Central memory CD8-positive, alpha-beta T cell (primary cell): Measurements from ENCODE around the gene BAIAP3.

Experiments used
- ATAC-seq: fragments of 150-1000 bp; cut with Tn5 transposase; replicated peaks from 2 replicates; pipeline ENCODE4 v1.10.0; 2022; ENCODE audit warnings: mild to moderate bottlenecking, moderate FRiP score, moderate number of reproducible peaks; ENCODE audit not compliant: poor library complexity, severe bottlenecking; ENCODE audit errors: extremely low read depth
- DNase-seq, 2 donors: peaks; one replicate each; pipeline ENCODE4 v3.0.0; 2021; ENCODE audit warnings: low spot score in 2 of 2
- H3K27ac Mint-ChIP-seq: one replicate; pipeline ENCODE4 v1.8.0; 2022; ENCODE audit warnings: low read depth, mild to moderate bottlenecking, moderate library complexity, mixed read lengths
- H3K27me3 Mint-ChIP-seq: one replicate; pipeline ENCODE4 v1.8.0; 2022; ENCODE audit warnings: mixed read lengths
- H3K36me3 Mint-ChIP-seq: one replicate; pipeline ENCODE4 v1.8.0; 2022; ENCODE audit warnings: mild to moderate bottlenecking, moderate library complexity, mixed read lengths; ENCODE audit not compliant: insufficient read depth
- H3K4me1 Mint-ChIP-seq: one replicate; pipeline ENCODE4 v1.8.0; 2022; ENCODE audit warnings: mixed read lengths
- H3K4me3 Mint-ChIP-seq: one replicate; pipeline ENCODE4 v1.8.0; 2022; ENCODE audit warnings: mild to moderate bottlenecking, moderate library complexity, mixed read lengths
- H3K9me3 Mint-ChIP-seq: one replicate; pipeline ENCODE4 v1.8.0; 2022; ENCODE audit warnings: mixed read lengths

Gene BAIAP3

GRCh38 chr16:1379304-1380076, 46.0 kb downstream of the BAIAP3 start:
- peak; percentile 41 to 46 for DNase-seq
- Mint-ChIP-seq H3K4me3 (peak overlapping the region; percentile 77), H3K27me3 (no peaks in the 10 kb centered on the region), H3K9me3 (no peaks in the 10 kb centered on the region), H3K27ac (peak overlapping the region; percentile 82), H3K36me3 (peaks cover 28% of the 10 kb centered on the region), H3K4me1 (peaks cover 20% of the 10 kb centered on the region)
- peak; percentile 57 for ATAC-seq

GRCh38 chr16:1380195-1380594, 46.8 kb downstream of the BAIAP3 start:
- ATAC-seq: no peak
- H3K27ac Mint-ChIP-seq: peak overlapping the region; percentile 49
- no peaks in the 10 kb centered on the region for H3K27me3 Mint-ChIP-seq

GRCh38 chr16:1381612-1382406, 48.4 kb downstream of the BAIAP3 start:
- H3K27ac Mint-ChIP-seq: no peak overlapping the region
- no peak overlapping the region for H3K4me3 Mint-ChIP-seq
- no peaks in the 10 kb centered on the region for H3K9me3 Mint-ChIP-seq
- peaks cover 26% of the 10 kb centered on the region for H3K36me3 Mint-ChIP-seq
- DNase-seq (no peak), ATAC-seq (no peak)
- H3K27me3 Mint-ChIP-seq: no peaks in the 10 kb centered on the region
- peaks cover 20% of the 10 kb centered on the region for H3K4me1 Mint-ChIP-seq

More at GRCh38 chr16:1380195-1380594, 46.8 kb downstream of the BAIAP3 start:
- Mint-ChIP-seq H3K4me1 (peaks cover 20% of the 10 kb centered on the region), H3K36me3 (peaks cover 27% of the 10 kb centered on the region), H3K9me3 (no peaks in the 10 kb centered on the region), H3K4me3 (peak overlapping the region; percentile 77)
- DNase-seq: no peak

DNA sequence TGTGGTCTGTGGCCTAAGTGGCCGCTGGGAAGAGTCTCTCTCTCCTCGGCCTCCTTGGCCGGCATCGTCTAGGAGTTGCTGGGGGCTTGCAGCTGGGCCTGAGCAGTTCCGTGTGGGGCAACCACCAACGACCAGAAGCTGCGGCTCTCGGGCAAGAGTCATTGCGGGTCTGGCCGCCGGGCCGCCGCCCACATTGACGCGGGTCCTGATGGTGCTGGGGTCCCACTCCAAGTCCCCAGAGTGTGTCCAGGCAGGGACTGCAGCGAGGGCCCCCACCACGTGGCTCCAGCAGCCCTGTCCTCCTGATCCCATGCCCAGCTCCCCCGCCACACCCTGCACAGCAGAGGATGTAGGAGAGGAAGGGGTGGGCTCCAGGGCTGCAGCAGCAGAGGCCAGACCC, 50.1 kb downstream of the BAIAP3 start:
- DNase-seq (no peak), ATAC-seq (no peak)
- Mint-ChIP-seq H3K4me1 (peaks cover 10% of the 10 kb centered on the region), H3K27me3 (no peaks in the 10 kb centered on the region), H3K9me3 (no peaks in the 10 kb centered on the region), H3K27ac (no peak overlapping the region), H3K36me3 (peaks cover 25% of the 10 kb centered on the region), H3K4me3 (no peak overlapping the region)

DNA sequence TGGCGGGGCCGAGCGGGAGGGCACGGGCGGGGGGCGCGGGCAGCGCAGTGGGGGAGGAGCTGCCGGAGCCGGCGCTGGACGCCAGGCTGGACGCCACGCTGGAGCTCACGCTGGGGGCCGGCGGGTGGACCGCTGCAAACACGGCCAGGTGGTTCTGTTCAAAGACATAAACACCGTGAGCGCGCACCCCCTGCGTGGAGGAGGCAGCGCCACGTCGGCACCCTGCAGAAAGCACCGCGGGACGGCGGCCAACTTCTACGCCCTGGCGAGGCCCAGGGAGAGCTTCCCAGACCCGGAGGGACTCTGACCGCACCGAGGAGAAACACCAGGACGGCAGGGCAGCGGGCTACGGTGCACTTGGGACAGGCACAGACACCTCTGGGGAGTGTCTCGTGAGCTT, 51.8 kb downstream of the BAIAP3 start:
- H3K4me3 Mint-ChIP-seq: no peak overlapping the region
- no peaks in the 10 kb centered on the region for H3K9me3 Mint-ChIP-seq
- H3K27ac Mint-ChIP-seq: no peak overlapping the region
- DNase-seq (no peak), ATAC-seq (no peak)
- no peaks in the 10 kb centered on the region for H3K27me3 Mint-ChIP-seq
- peaks cover 23% of the 10 kb centered on the region for H3K36me3 Mint-ChIP-seq
- no peaks in the 10 kb centered on the region for H3K4me1 Mint-ChIP-seq

- H3K27ac Mint-ChIP-seq: no peak overlapping the region
- no peaks in the 10 kb centered on the region for H3K9me3 Mint-ChIP-seq
- peaks cover 24% of the 10 kb centered on the region for H3K36me3 Mint-ChIP-seq
- ATAC-seq (no peak), DNase-seq (no peak)
- H3K27me3 Mint-ChIP-seq: no peaks in the 10 kb centered on the region
- H3K4me1 Mint-ChIP-seq: no peaks in the 10 kb centered on the region
- no peak overlapping the region for H3K4me3 Mint-ChIP-seq
Observed at GRCh38 chr16:1387331-1387730, 53.9 kb downstream of the BAIAP3 start.

DNA sequence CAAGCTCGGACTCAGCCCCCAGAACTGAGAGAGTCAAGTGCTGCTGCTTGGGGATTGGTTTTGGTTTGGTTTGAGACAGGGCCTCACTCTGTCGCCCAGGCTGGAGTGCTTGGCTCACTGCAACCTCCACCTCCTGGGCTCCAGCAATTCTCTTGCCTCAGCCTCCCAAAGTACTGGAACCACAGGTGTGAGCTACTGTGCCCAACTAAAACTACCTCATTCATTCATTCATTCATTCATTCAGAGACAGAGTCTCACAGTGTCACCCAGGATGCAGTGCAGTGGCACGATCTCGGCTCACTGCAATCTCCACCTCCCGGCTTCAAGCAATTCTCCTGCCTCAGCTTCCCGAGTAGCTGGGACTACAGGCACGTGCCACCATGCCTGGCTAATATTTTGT, 56.3 kb downstream of the BAIAP3 start:
- H3K9me3 Mint-ChIP-seq: no peaks in the 10 kb centered on the region

GRCh38 chr16:1390239-1390779, 56.9 kb downstream of the BAIAP3 start:
- ATAC-seq: no peak
- DNase-seq: no peak
- Mint-ChIP-seq H3K36me3 (peaks cover 21% of the 10 kb centered on the region), H3K27me3 (no peaks in the 10 kb centered on the region), H3K4me1 (no peaks in the 10 kb centered on the region), H3K9me3 (no peaks in the 10 kb centered on the region), H3K4me3 (no peak overlapping the region), H3K27ac (no peak overlapping the region)

More for the DNA sequence above, 56.3 kb downstream of the BAIAP3 start:
- H3K36me3 Mint-ChIP-seq: peaks cover 22% of the 10 kb centered on the region
- H3K27me3 Mint-ChIP-seq: no peaks in the 10 kb centered on the region
- no peak overlapping the region for H3K27ac Mint-ChIP-seq
- DNase-seq (no peak), ATAC-seq (no peak)
- no peaks in the 10 kb centered on the region for H3K4me1 Mint-ChIP-seq
- H3K4me3 Mint-ChIP-seq: no peak overlapping the region

- ATAC-seq (no peak), DNase-seq (no peak)
- Mint-ChIP-seq H3K4me3 (no peak overlapping the region), H3K4me1 (no peaks in the 10 kb centered on the region), H3K27ac (no peak overlapping the region), H3K9me3 (no peaks in the 10 kb centered on the region), H3K27me3 (no peaks in the 10 kb centered on the region), H3K36me3 (peaks cover 28% of the 10 kb centered on the region)
Observed at GRCh38 chr16:1392826-1393225, 59.4 kb downstream of the BAIAP3 start.

DNA sequence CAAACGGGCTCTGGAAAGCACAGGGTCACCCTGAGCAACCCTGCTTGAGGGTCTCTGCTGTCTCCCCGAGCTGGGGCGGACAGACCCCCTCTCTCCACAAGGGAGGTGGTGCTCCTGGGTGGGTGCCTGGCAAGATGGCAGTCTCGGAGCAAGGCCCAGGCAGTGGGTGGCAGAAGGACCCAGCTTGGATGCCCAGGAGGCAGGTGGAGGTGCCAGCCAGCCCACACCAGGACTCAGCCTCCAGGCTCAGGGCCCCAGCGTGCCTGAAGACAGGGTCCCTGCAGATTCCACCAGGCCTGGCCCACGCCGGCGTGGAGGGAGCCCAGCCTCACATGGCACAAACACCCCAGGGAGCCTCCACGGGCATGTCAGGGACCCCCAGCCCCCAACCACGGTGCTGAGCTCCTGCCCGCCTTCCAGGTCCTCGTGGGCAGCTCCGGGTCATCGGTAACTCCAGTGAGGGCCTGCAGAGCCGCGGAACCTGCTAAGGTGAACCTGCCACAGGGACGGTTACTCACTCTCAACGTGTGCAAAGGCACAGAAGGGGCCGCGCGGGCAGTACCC, 60.2 kb downstream of the BAIAP3 start:
- H3K9me3 Mint-ChIP-seq: no peaks in the 10 kb centered on the region
- H3K36me3 Mint-ChIP-seq: peaks cover 35% of the 10 kb centered on the region

DNA sequence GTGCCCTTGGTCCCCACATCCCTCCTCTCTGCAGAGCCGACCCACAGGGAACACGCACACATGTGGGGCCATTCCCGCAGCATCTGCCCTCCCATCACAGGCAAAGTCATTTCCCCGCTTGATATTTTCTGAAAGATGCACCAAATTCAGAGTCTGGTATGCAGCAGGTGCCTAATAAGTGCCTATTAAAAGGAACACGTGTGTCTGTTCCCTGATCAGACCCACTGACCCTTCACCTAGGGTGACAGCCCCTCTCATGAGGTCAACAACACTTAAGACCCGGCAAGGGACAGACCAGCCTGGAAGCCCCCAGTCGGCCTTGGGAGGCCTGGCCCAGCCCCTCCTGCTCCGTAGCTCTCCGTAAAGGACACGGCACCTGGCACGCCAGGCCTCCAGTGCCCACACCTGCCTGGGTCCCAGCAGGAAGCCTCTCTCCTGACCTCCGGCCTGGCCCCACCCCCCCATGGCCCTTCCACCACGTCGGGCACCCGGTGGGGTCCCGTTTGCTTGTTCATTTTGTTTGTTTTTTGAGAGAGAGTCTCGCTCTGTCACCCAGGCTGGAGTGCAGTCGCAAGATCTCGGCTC, 61.0 kb downstream of the BAIAP3 start:
- DNase-seq (no peak), ATAC-seq (no peak)
- no peak overlapping the region for H3K27ac Mint-ChIP-seq
- no peaks in the 10 kb centered on the region for H3K4me1 Mint-ChIP-seq
- no peak overlapping the region for H3K4me3 Mint-ChIP-seq
- H3K27me3 Mint-ChIP-seq: no peaks in the 10 kb centered on the region
- no peaks in the 10 kb centered on the region for H3K9me3 Mint-ChIP-seq
- peaks cover 39% of the 10 kb centered on the region for H3K36me3 Mint-ChIP-seq

More for the DNA sequence above, 60.2 kb downstream of the BAIAP3 start:
- Mint-ChIP-seq H3K4me3 (no peak overlapping the region), H3K27ac (no peak overlapping the region), H3K27me3 (no peaks in the 10 kb centered on the region), H3K4me1 (no peaks in the 10 kb centered on the region)
- DNase-seq (no peak), ATAC-seq (no peak)

- H3K27ac Mint-ChIP-seq: no peak overlapping the region
- H3K9me3 Mint-ChIP-seq: no peaks in the 10 kb centered on the region
- ATAC-seq (no peak), DNase-seq (no peak)
- H3K36me3 Mint-ChIP-seq: peaks cover 40% of the 10 kb centered on the region
- no peaks in the 10 kb centered on the region for H3K4me1 Mint-ChIP-seq
- H3K4me3 Mint-ChIP-seq: no peak overlapping the region
- H3K27me3 Mint-ChIP-seq: no peaks in the 10 kb centered on the region
Observed at GRCh38 chr16:1395444-1396031, 62.1 kb downstream of the BAIAP3 start.
